D721Med (cell line): ENCODE measurements around the gene ZCCHC7.
A peak's percentile ranks its signal among the peaks of the same experiment; 100 is the strongest.

Experiments used
- DNase-seq: peaks from one replicate; pipeline ENCODE4 v3.0.0; 2011; ENCODE audit warnings: low spot score; ENCODE audit not compliant: insufficient read length
- FAIRE-seq: peaks from 2 replicates; lab custom pipeline; 2011; peaks lifted over from hg19 to GRCh38; lab: Jason Lieb, UNC
- TF ChIP-seq, protein P1 (sequence below): IDR thresholded peaks from 2 replicates; pipeline ENCODE4 v1.5.1; 2012; ENCODE audit warnings: mild to moderate bottlenecking, control low read depth; ENCODE audit not compliant: insufficient read depth; ENCODE audit errors: missing control alignments

ZCCHC7 gene

DNA sequence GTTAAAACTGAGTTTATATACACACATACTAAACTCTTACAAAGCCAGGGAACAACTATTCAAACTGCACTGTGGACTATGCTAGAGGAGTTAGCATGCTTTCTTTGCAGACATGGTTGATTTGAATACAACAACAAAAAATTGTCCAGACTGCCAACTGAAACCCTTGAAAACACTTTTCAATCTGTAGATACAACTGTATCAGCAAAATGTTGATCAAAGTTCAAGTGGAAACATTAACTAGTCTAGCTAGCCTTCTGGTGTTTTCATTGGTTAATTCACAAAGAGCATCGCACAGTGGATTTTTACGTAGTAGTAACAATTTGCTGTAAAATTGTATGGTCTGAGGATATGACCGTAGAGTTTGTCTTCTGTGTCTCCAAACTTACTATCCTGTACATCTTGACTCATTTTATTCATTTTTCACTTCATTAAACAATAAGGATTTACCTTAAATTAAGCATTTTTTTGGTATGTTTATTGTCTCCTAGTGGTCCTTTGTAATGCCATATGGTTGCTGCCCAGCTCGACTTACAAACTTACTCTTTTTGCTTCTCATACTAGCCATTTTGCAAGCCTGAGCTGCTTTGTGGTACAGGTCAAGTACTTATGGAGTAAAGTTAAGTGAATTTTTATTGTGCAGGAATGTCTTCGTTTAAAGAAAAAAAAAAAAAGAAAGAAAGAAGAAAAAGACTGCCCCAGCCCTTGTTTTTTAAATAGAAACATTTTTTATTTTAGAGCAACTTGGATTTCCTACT is 123.4 kb downstream of the ZCCHC7 start:
- TF ChIP-seq, protein P1, sequence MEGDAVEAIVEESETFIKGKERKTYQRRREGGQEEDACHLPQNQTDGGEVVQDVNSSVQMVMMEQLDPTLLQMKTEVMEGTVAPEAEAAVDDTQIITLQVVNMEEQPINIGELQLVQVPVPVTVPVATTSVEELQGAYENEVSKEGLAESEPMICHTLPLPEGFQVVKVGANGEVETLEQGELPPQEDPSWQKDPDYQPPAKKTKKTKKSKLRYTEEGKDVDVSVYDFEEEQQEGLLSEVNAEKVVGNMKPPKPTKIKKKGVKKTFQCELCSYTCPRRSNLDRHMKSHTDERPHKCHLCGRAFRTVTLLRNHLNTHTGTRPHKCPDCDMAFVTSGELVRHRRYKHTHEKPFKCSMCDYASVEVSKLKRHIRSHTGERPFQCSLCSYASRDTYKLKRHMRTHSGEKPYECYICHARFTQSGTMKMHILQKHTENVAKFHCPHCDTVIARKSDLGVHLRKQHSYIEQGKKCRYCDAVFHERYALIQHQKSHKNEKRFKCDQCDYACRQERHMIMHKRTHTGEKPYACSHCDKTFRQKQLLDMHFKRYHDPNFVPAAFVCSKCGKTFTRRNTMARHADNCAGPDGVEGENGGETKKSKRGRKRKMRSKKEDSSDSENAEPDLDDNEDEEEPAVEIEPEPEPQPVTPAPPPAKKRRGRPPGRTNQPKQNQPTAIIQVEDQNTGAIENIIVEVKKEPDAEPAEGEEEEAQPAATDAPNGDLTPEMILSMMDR: no peak
- FAIRE-seq: peak; percentile 83
- no peak for DNase-seq

DNA sequence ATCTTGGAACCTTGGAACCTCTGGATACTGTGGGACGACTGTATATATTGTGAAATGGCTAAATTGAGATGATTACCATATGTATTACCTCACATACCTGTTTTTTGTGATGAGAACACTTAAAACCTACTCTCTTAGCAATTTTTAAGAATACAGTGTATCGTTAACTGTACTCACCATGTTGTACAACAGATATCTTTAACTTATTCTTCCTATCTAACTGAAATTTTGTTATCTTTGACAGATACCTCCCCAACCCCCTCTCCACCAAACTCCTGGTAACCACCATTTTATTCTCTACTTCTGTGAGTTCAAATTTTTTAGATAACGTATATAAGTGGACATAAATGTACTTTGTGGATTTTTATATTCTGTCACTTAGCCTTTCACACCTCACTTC is 126.5 kb downstream of the ZCCHC7 start:
- DNase-seq (no peak), FAIRE-seq (no peak)
- TF ChIP-seq, protein P1: no peak

DNA sequence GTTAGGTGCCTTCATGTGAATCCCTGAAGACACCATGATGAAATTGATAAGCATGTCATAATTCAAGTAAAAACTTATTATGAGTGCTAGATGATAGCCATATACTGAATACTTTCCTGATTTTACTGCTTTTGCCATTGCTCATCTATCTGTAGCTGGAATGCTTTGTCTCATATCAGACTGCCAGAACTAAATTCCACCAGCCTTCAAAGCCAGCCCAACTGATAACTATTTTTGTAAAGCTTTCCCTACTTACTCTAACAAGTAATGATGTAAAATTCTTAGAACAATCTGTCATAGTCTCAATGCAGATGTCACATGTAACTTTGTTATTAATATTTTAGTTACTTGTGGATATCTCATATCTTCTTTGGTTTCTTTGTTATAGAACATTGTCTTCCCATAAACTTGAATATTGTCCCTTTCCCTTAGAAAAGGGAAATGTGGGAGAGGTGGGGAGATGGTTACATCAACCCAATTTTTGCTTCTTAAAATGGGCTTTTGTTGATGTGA is 128.3 kb downstream of the ZCCHC7 start:
- TF ChIP-seq, protein P1: no peak
- DNase-seq: no peak
- FAIRE-seq: no peak

DNA sequence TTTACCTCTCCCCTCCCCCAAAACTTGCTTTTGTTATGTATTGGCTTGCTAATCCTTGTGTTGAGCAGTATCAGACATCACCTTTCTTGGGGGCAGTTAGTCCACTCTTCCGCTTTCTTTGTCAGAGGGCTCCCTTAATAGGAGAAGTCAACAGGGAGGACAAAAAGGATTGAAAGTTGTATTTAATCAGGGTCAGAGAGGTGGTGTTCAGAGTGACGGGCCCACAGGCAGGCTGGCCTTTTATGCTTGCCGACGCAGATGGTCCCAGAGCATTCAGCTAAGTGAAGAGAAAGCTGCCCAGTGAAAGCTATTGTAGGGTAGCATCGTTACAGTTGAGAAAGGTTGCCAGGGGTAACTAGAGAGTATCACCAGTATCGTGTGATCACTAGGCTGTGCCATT is 131.1 kb downstream of the ZCCHC7 start:
- DNase-seq: no peak
- no peak for FAIRE-seq
- TF ChIP-seq, protein P1: no peak

DNA sequence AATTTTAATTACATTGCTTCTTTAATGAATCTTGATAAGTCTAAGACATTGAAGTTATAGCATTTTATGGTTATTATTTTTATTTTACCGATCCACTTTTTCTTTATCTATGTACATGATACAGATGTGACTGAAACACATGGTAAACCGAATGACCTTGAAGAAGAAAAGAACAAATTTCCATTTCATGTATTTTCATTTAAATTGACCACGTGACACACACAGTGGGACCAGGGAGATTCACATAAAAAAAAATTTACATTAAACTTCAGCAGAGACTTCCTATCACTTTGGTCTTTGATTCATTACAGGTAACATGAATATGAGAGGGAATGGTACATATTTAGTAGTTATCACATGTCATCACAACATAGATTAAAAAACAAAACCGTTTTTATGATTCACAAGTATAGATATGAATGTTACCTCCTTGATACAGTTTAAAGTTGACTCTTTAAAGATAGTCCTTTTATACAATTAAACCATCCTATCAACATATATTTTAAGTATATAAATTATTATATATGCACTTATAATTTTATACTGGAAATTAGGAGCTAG is 133.1 kb downstream of the ZCCHC7 start:
- TF ChIP-seq, protein P1: no peak
- FAIRE-seq: peak; percentile 38
- no peak for DNase-seq

DNA sequence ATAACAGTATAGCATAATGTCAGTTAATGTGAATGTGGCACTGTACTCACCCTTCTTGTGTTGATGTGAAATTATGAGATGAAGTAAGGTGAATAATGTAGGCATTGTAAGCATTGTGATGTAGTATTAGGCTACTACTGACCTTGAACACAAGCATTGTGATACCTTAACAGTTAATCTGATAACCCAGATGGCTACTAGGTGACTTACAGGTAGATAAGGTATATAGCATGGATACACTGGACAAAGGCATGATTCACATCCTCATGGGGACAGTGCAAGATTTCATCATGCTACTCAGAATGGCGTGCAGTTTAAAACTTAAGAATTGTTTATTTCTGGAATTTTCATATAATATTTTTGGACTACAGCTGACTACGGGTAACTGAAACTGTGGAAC is 134.8 kb downstream of the ZCCHC7 start:
- no peak for FAIRE-seq
- no peak for DNase-seq
- TF ChIP-seq, protein P1: no peak
